Measurements from ENCODE around the gene KSR1. TPM values are rescaled to one million over a fixed set of nuclear protein-coding genes. Genes with fewer than 3 reads are reported as not detected.
"Not testable (repeated sequence)": the region's sequence is repeated elsewhere in the genome, so short reads cannot be mapped to it uniquely, and the experiment has no call there.

The KSR1 gene
- total RNA-seq: 10 to 100 TPM; 19.0 to 29.1 TPM
- long read RNA-seq, partial matches to known transcripts: 1 of 5 reads
- long read RNA-seq, other reads (novel, unspliced or antisense): 4 of 5 reads

- ATAC-seq (peak; percentile 98), DNase-seq (peak; percentile 80 to 89)
- intact Hi-C loops (cut with DNase I, micrococcal nuclease): loop anchor here in 1 of 2 donors (10.0 kb wide), 1 partner anchor 139 kb away; no protein-coding TSS in a partner anchor
Measured at GRCh38 chr17:27455914-27456680, at the start of gene KSR1. KSR1 (plus strand) TSS chr17:27456448; CDS start chr17:27456644, 196 bp downstream.

GRCh38 chr17:27407916-27408864 is 48.1 kb upstream of the KSR1 start:
- intact Hi-C loops (cut with DNase I, micrococcal nuclease): no loop called here
- DNase-seq (no peak), ATAC-seq (no peak)

GRCh38 chr17:27408891-27409290 is 47.4 kb upstream of the KSR1 start:
- intact Hi-C loops (cut with DNase I, micrococcal nuclease): no loop called here
- ATAC-seq: no peak
- no peak for DNase-seq

- DNase-seq; intact Hi-C loops (cut with DNase I, micrococcal nuclease); ATAC-seq: not testable (repeated sequence)
Measured at GRCh38 chr17:27412158-27412557, 44.1 kb upstream of the KSR1 start.

GRCh38 chr17:27413315-27413714 is 42.9 kb upstream of the KSR1 start:
- intact Hi-C loops (cut with DNase I, micrococcal nuclease): no loop called here
- DNase-seq: no peak
- no peak for ATAC-seq

GRCh38 chr17:27413792-27414191 is 42.5 kb upstream of the KSR1 start:
- intact Hi-C loops (cut with DNase I, micrococcal nuclease): no loop called here
- DNase-seq (no peak), ATAC-seq (no peak)

GRCh38 chr17:27414271-27414670 is 42.0 kb upstream of the KSR1 start:
- intact Hi-C loops (cut with DNase I, micrococcal nuclease): no loop called here
- no peak for DNase-seq
- no peak for ATAC-seq

GRCh38 chr17:27414694-27415093 is 41.6 kb upstream of the KSR1 start:
- DNase-seq: no peak
- intact Hi-C loops (cut with DNase I, micrococcal nuclease): no loop called here
- no peak for ATAC-seq

GRCh38 chr17:27415120-27415795 is 41.0 kb upstream of the KSR1 start:
- DNase-seq (no peak), ATAC-seq (no peak)
- intact Hi-C loops (cut with DNase I, micrococcal nuclease): no loop called here

- ATAC-seq: no peak
- intact Hi-C loops (cut with DNase I, micrococcal nuclease): no loop called here
- DNase-seq: no peak
Measured at GRCh38 chr17:27417596-27418365, 38.5 kb upstream of the KSR1 start.

- intact Hi-C loops (cut with DNase I, micrococcal nuclease): no loop called here
- no peak for DNase-seq
- ATAC-seq: no peak
Measured at GRCh38 chr17:27418366-27418615, 38.0 kb upstream of the KSR1 start.

GRCh38 chr17:27419156-27419555 is 37.1 kb upstream of the KSR1 start:
- intact Hi-C loops (cut with DNase I, micrococcal nuclease): no loop called here
- DNase-seq (no peak), ATAC-seq (no peak)

GRCh38 chr17:27420211-27420950 is 35.9 kb upstream of the KSR1 start:
- DNase-seq (no peak), ATAC-seq (no peak)
- intact Hi-C loops (cut with DNase I, micrococcal nuclease): no loop called here

GRCh38 chr17:27421111-27421510 is 35.1 kb upstream of the KSR1 start:
- no peak for DNase-seq
- ATAC-seq: no peak
- intact Hi-C loops (cut with DNase I, micrococcal nuclease): no loop called here

GRCh38 chr17:27421626-27422025 is 34.6 kb upstream of the KSR1 start:
- DNase-seq; ATAC-seq; intact Hi-C loops (cut with DNase I, micrococcal nuclease): not testable (repeated sequence)

- no peak for ATAC-seq
- intact Hi-C loops (cut with DNase I, micrococcal nuclease): no loop called here
Measured at GRCh38 chr17:27422601-27423000, 33.6 kb upstream of the KSR1 start.

GRCh38 chr17:27423651-27424050 is 32.6 kb upstream of the KSR1 start:
- ATAC-seq: no peak
- intact Hi-C loops (cut with DNase I, micrococcal nuclease): no loop called here

More at GRCh38 chr17:27422601-27423000, 33.6 kb upstream of the KSR1 start:
- DNase-seq: no peak

GRCh38 chr17:27424516-27424915 is 31.7 kb upstream of the KSR1 start:
- DNase-seq: no peak
- ATAC-seq: no peak
- intact Hi-C loops (cut with DNase I, micrococcal nuclease): no loop called here

More at GRCh38 chr17:27423651-27424050, 32.6 kb upstream of the KSR1 start:
- no peak for DNase-seq

All from left colon (tissue), 2 donors.